ENCODE results near the gene STEEP1. TPM values are rescaled to one million over a fixed set of nuclear protein-coding genes. Genes with fewer than 3 reads are reported as not detected.

The STEEP1 gene
- total RNA-seq, 2 donors from 2014 or later, result 21.3 to 23.8 TPM

GRCh38 chrX:119573840-119574393 lies 8.7 kb upstream of the STEEP1 start:
- peak; percentile 8 for ATAC-seq
- peak overlapping the region; percentile 90 for H3K27ac Mint-ChIP-seq

GRCh38 chrX:119573222-119573621 lies 8.0 kb upstream of the STEEP1 start:
- no peaks in the 10 kb centered on the region for H3K9me3 ChIP-seq (ENCODE audit: control insufficient read depth, low read length, poor library complexity, severe bottlenecking)
- peak overlapping the region; percentile 71 for H3K4me3 Mint-ChIP-seq
- peaks cover 5% of the 10 kb centered on the region for H3K4me1 Mint-ChIP-seq
- H3K36me3 Mint-ChIP-seq (ENCODE audit: low read depth), result no peaks in the 10 kb centered on the region
- H3K27me3 Mint-ChIP-seq, result no peaks in the 10 kb centered on the region
- no peak for ATAC-seq
- no peak for DNase-seq
- peak overlapping the region; percentile 90 for H3K27ac Mint-ChIP-seq

More at GRCh38 chrX:119573840-119574393, 8.7 kb upstream of the STEEP1 start:
- Mint-ChIP-seq H3K27me3 (no peaks in the 10 kb centered on the region), H3K36me3 (ENCODE audit: low read depth) (no peaks in the 10 kb centered on the region), H3K4me1 (peaks cover 5% of the 10 kb centered on the region), H3K4me3 (peak overlapping the region; percentile 92)
- H3K9me3 ChIP-seq (ENCODE audit: control insufficient read depth, low read length, poor library complexity, severe bottlenecking), result no peaks in the 10 kb centered on the region
- peak in 1 of 3 donors; percentile 8 for DNase-seq

- Mint-ChIP-seq H3K4me3 (no peak overlapping the region), H3K36me3 (ENCODE audit: low read depth) (no peaks in the 10 kb centered on the region), H3K27me3 (no peaks in the 10 kb centered on the region), H3K27ac (no peak overlapping the region), H3K4me1 (peaks cover 4% of the 10 kb centered on the region)
- no peak for DNase-seq
- ATAC-seq, result no peak
- H3K9me3 ChIP-seq (ENCODE audit: control insufficient read depth, low read length, poor library complexity, severe bottlenecking), result no peaks in the 10 kb centered on the region
Observed at GRCh38 chrX:119570351-119570835, 5.2 kb upstream of the STEEP1 start.

GRCh38 chrX:119552508-119552907 lies 12.7 kb downstream of the STEEP1 start:
- Mint-ChIP-seq H3K4me3 (no peak overlapping the region), H3K4me1 (peaks cover 3% of the 10 kb centered on the region), H3K27me3 (no peaks in the 10 kb centered on the region), H3K36me3 (ENCODE audit: low read depth) (peaks cover 2% of the 10 kb centered on the region), H3K27ac (no peak overlapping the region)
- no peaks in the 10 kb centered on the region for H3K9me3 ChIP-seq (ENCODE audit: control insufficient read depth, low read length, poor library complexity, severe bottlenecking)
- no peak for DNase-seq
- no peak for ATAC-seq

- ATAC-seq (no peak), DNase-seq (no peak)
- H3K27ac Mint-ChIP-seq, result peak overlapping the region; percentile 39
- peaks cover 5% of the 10 kb centered on the region for H3K4me1 Mint-ChIP-seq
- no peaks in the 10 kb centered on the region for H3K9me3 ChIP-seq (ENCODE audit: control insufficient read depth, low read length, poor library complexity, severe bottlenecking)
- no peak overlapping the region for H3K4me3 Mint-ChIP-seq
- H3K27me3 Mint-ChIP-seq, result no peaks in the 10 kb centered on the region
- H3K36me3 Mint-ChIP-seq (ENCODE audit: low read depth), result no peaks in the 10 kb centered on the region
Observed at GRCh38 chrX:119549327-119550016, 15.7 kb downstream of the STEEP1 start.

GRCh38 chrX:119541188-119541587 lies 24.0 kb downstream of the STEEP1 start:
- DNase-seq (no peak), ATAC-seq (no peak)
- no peak overlapping the region for H3K4me3 Mint-ChIP-seq
- H3K36me3 Mint-ChIP-seq (ENCODE audit: low read depth), result no peaks in the 10 kb centered on the region
- no peaks in the 10 kb centered on the region for H3K27me3 Mint-ChIP-seq
- H3K4me1 Mint-ChIP-seq, result no peaks in the 10 kb centered on the region
- H3K9me3 ChIP-seq (ENCODE audit: control insufficient read depth, low read length, poor library complexity, severe bottlenecking), result no peaks in the 10 kb centered on the region
- H3K27ac Mint-ChIP-seq, result no peak overlapping the region

GRCh38 chrX:119539872-119540271 lies 25.3 kb downstream of the STEEP1 start:
- no peaks in the 10 kb centered on the region for H3K4me1 Mint-ChIP-seq
- no peaks in the 10 kb centered on the region for H3K9me3 ChIP-seq (ENCODE audit: control insufficient read depth, low read length, poor library complexity, severe bottlenecking)
- H3K36me3 Mint-ChIP-seq (ENCODE audit: low read depth), result no peaks in the 10 kb centered on the region
- DNase-seq (no peak), ATAC-seq (no peak)
- H3K27ac Mint-ChIP-seq, result no peak overlapping the region
- H3K27me3 Mint-ChIP-seq, result no peaks in the 10 kb centered on the region
- H3K4me3 Mint-ChIP-seq, result no peak overlapping the region

- no peak for ATAC-seq
- no peaks in the 10 kb centered on the region for H3K36me3 Mint-ChIP-seq (ENCODE audit: low read depth)
- no peak for DNase-seq
- H3K27ac Mint-ChIP-seq, result peak overlapping the region; percentile 56
- no peaks in the 10 kb centered on the region for H3K4me1 Mint-ChIP-seq
- no peak overlapping the region for H3K4me3 Mint-ChIP-seq
- H3K9me3 ChIP-seq (ENCODE audit: control insufficient read depth, low read length, poor library complexity, severe bottlenecking), result no peaks in the 10 kb centered on the region
- H3K27me3 Mint-ChIP-seq, result no peaks in the 10 kb centered on the region
Observed at GRCh38 chrX:119537487-119537886, 27.7 kb downstream of the STEEP1 start.

- DNase-seq, result no peak
- no peaks in the 10 kb centered on the region for H3K9me3 ChIP-seq (ENCODE audit: control insufficient read depth, low read length, poor library complexity, severe bottlenecking)
- H3K36me3 Mint-ChIP-seq (ENCODE audit: low read depth), result peaks cover 4% of the 10 kb centered on the region
- no peak overlapping the region for H3K27ac Mint-ChIP-seq
- no peak for ATAC-seq
- H3K27me3 Mint-ChIP-seq, result no peaks in the 10 kb centered on the region
- no peak overlapping the region for H3K4me3 Mint-ChIP-seq
- H3K4me1 Mint-ChIP-seq, result peaks cover 5% of the 10 kb centered on the region
Observed at GRCh38 chrX:119529345-119530276, 35.6 kb downstream of the STEEP1 start.

- ATAC-seq (no peak), DNase-seq (no peak)
- Mint-ChIP-seq H3K36me3 (ENCODE audit: low read depth) (no peaks in the 10 kb centered on the region), H3K27ac (no peak overlapping the region), H3K4me3 (no peak overlapping the region), H3K27me3 (no peaks in the 10 kb centered on the region), H3K4me1 (no peaks in the 10 kb centered on the region)
- H3K9me3 ChIP-seq (ENCODE audit: control insufficient read depth, low read length, poor library complexity, severe bottlenecking), result no peaks in the 10 kb centered on the region
Observed at GRCh38 chrX:119523664-119524184, 41.5 kb downstream of the STEEP1 start.

- ATAC-seq, result no peak
- DNase-seq, result no peak
- H3K4me1 Mint-ChIP-seq, result peaks cover 2% of the 10 kb centered on the region
- H3K27me3 Mint-ChIP-seq, result no peaks in the 10 kb centered on the region
- no peak overlapping the region for H3K4me3 Mint-ChIP-seq
- H3K36me3 Mint-ChIP-seq (ENCODE audit: low read depth), result no peaks in the 10 kb centered on the region
- no peaks in the 10 kb centered on the region for H3K9me3 ChIP-seq (ENCODE audit: control insufficient read depth, low read length, poor library complexity, severe bottlenecking)
- H3K27ac Mint-ChIP-seq, result no peak overlapping the region
Observed at GRCh38 chrX:119521246-119521645, 44.0 kb downstream of the STEEP1 start.

GRCh38 chrX:119518371-119518770 lies 46.8 kb downstream of the STEEP1 start:
- H3K9me3 ChIP-seq (ENCODE audit: control insufficient read depth, low read length, poor library complexity, severe bottlenecking), result no peaks in the 10 kb centered on the region
- no peak overlapping the region for H3K4me3 Mint-ChIP-seq
- no peaks in the 10 kb centered on the region for H3K36me3 Mint-ChIP-seq (ENCODE audit: low read depth)
- H3K4me1 Mint-ChIP-seq, result peaks cover 4% of the 10 kb centered on the region
- ATAC-seq, result no peak
- no peak for DNase-seq
- no peak overlapping the region for H3K27ac Mint-ChIP-seq
- H3K27me3 Mint-ChIP-seq, result no peaks in the 10 kb centered on the region

- no peaks in the 10 kb centered on the region for H3K9me3 ChIP-seq (ENCODE audit: control insufficient read depth, low read length, poor library complexity, severe bottlenecking)
- H3K4me3 Mint-ChIP-seq, result no peak overlapping the region
- H3K4me1 Mint-ChIP-seq, result peaks cover 4% of the 10 kb centered on the region
- no peaks in the 10 kb centered on the region for H3K27me3 Mint-ChIP-seq
- ATAC-seq (peak; percentile 95), DNase-seq (no peak)
- H3K36me3 Mint-ChIP-seq (ENCODE audit: low read depth), result no peaks in the 10 kb centered on the region
- peak overlapping the region; percentile 43 for H3K27ac Mint-ChIP-seq
Observed at GRCh38 chrX:119516157-119516702, 49.0 kb downstream of the STEEP1 start.

Measured in T-helper 17 cell (primary cell).